Ishikawa (cell line): ENCODE data around the gene SLC16A4.

Experiments
- CEBPB ChIP-seq: IDR thresholded peaks from 2 replicates; pipeline ENCODE4 v1.6.1; 2012
- CREB1 ChIP-seq: IDR thresholded peaks from 2 replicates; pipeline ENCODE4 v1.6.1; 2012; ENCODE audit warnings: low read depth
- EGR1 ChIP-seq: IDR thresholded peaks from 2 replicates; pipeline ENCODE4 v1.6.1; 2012
- EP300 ChIP-seq: IDR thresholded peaks from 2 replicates; pipeline ENCODE4 v1.6.1; 2012; ENCODE audit warnings: borderline replicate concordance
- NFIC ChIP-seq: IDR thresholded peaks from 2 replicates; pipeline ENCODE4 v1.6.1; 2012
- RAD21 ChIP-seq: IDR thresholded peaks from 2 replicates; pipeline ENCODE4 v1.6.1; 2012; ENCODE audit warnings: low read depth
- TAF1 ChIP-seq: IDR thresholded peaks from 2 replicates; pipeline ENCODE4 v1.6.1; 2012; ENCODE audit warnings: low read depth, mild to moderate bottlenecking
- TCF12 ChIP-seq: IDR thresholded peaks from 2 replicates; pipeline ENCODE4 v1.6.1; 2012; ENCODE audit warnings: low read depth
- YY1 ChIP-seq: IDR thresholded peaks from 2 replicates; pipeline ENCODE4 v1.6.1; 2012; ENCODE audit warnings: low read depth
- ZBTB7A ChIP-seq: IDR thresholded peaks from 2 replicates; pipeline ENCODE4 v1.6.1; 2012; ENCODE audit warnings: low read depth
- TF ChIP-seq, protein P1 (sequence below): IDR thresholded peaks from 2 replicates; pipeline ENCODE4 v1.6.1; 2012
- TF ChIP-seq, protein P2 (sequence below): IDR thresholded peaks from 2 replicates; pipeline ENCODE4 v1.6.1; 2012
- TF ChIP-seq, protein P3 (sequence below): IDR thresholded peaks from 2 replicates; pipeline ENCODE4 v1.6.1; 2012; ENCODE audit warnings: low read depth, mild to moderate bottlenecking

DNA sequence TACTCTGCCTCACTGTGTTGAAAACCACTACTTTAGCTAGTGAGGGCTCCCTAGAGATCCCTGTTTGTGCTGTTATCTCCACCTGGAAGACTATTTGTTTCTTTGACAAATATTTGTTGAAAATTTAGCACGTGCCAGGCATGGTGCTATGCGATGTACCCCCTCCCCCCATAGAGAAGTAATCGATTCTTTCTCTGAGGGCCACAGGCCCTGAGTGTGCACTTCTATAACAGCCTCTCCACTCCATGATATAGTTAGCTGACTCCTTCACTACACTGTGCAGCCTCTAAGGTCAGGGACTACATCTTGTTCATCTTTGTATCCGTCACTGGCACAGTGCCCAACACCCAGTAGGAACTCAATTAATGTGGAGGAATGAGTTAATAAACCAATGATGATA is 69.0 kb downstream of the SLC16A4 start:
- TF ChIP-seq ZBTB7A (no peak), CREB1 (no peak), EP300 (no peak), TCF12 (no peak), RAD21 (no peak), CEBPB (no peak), EGR1 (no peak), YY1 (no peak), NFIC (no peak), TAF1 (no peak)
- TF ChIP-seq, protein P1, sequence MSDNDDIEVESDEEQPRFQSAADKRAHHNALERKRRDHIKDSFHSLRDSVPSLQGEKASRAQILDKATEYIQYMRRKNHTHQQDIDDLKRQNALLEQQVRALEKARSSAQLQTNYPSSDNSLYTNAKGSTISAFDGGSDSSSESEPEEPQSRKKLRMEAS = no peak
- TF ChIP-seq, protein P2, sequence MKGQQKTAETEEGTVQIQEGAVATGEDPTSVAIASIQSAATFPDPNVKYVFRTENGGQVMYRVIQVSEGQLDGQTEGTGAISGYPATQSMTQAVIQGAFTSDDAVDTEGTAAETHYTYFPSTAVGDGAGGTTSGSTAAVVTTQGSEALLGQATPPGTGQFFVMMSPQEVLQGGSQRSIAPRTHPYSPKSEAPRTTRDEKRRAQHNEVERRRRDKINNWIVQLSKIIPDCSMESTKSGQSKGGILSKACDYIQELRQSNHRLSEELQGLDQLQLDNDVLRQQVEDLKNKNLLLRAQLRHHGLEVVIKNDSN = no peak
- TF ChIP-seq, protein P3, sequence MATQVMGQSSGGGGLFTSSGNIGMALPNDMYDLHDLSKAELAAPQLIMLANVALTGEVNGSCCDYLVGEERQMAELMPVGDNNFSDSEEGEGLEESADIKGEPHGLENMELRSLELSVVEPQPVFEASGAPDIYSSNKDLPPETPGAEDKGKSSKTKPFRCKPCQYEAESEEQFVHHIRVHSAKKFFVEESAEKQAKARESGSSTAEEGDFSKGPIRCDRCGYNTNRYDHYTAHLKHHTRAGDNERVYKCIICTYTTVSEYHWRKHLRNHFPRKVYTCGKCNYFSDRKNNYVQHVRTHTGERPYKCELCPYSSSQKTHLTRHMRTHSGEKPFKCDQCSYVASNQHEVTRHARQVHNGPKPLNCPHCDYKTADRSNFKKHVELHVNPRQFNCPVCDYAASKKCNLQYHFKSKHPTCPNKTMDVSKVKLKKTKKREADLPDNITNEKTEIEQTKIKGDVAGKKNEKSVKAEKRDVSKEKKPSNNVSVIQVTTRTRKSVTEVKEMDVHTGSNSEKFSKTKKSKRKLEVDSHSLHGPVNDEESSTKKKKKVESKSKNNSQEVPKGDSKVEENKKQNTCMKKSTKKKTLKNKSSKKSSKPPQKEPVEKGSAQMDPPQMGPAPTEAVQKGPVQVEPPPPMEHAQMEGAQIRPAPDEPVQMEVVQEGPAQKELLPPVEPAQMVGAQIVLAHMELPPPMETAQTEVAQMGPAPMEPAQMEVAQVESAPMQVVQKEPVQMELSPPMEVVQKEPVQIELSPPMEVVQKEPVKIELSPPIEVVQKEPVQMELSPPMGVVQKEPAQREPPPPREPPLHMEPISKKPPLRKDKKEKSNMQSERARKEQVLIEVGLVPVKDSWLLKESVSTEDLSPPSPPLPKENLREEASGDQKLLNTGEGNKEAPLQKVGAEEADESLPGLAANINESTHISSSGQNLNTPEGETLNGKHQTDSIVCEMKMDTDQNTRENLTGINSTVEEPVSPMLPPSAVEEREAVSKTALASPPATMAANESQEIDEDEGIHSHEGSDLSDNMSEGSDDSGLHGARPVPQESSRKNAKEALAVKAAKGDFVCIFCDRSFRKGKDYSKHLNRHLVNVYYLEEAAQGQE = no peak
